GM12873 (cell line): Measurements from ENCODE around the gene CDCA8.

Source experiments
- TF ChIP-seq, protein P1 (sequence below): IDR thresholded peaks from 2 replicates; pipeline ENCODE4 v1.5.1; 2012; ENCODE audit warnings: low read depth, mild to moderate bottlenecking, moderate library complexity, low read length, control low read depth; ENCODE audit not compliant: insufficient read depth; ENCODE audit errors: missing control alignments

The CDCA8 gene

DNA sequence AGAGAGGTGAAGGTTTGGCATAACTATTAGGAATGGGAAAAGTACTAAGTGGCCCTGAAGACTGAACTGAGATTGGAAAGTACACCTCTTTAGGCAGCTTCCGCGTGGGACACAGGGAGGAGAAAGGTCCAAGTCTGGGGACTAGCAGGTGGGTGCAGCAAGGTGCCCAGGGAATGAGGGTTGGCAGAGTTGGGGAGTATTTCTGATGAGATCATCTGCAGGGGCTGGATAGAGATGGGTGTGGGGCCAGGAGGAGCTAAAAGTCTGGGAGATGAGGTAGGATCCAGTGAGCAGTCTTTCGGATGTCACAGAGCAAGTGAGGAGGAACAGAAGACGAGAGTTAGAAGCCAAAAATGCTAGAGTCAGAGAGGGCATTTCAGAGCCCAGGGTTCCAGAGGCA is 36.1 kb downstream of the CDCA8 start:
- TF ChIP-seq, protein P1, sequence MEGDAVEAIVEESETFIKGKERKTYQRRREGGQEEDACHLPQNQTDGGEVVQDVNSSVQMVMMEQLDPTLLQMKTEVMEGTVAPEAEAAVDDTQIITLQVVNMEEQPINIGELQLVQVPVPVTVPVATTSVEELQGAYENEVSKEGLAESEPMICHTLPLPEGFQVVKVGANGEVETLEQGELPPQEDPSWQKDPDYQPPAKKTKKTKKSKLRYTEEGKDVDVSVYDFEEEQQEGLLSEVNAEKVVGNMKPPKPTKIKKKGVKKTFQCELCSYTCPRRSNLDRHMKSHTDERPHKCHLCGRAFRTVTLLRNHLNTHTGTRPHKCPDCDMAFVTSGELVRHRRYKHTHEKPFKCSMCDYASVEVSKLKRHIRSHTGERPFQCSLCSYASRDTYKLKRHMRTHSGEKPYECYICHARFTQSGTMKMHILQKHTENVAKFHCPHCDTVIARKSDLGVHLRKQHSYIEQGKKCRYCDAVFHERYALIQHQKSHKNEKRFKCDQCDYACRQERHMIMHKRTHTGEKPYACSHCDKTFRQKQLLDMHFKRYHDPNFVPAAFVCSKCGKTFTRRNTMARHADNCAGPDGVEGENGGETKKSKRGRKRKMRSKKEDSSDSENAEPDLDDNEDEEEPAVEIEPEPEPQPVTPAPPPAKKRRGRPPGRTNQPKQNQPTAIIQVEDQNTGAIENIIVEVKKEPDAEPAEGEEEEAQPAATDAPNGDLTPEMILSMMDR = no peak

DNA sequence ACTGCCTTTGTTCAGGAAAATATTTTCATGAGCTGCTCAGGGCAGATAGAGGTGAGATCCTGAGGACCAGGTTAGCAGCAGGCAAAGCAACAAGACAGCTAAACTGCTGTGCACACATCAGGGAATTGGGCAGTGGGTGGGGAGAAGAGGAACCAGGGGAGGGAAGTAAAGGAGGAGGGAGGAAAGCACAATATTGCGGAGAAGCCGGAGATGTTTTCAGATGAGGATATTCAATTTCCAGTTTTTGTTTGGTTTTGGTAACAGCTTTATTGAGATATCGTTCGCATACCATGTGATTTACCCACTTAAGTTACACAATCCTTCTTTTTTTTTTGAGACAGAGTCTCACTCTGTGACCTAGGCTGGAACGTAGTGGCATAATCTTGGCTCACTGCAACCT is 38.1 kb downstream of the CDCA8 start:
- TF ChIP-seq, protein P1 = no peak

DNA sequence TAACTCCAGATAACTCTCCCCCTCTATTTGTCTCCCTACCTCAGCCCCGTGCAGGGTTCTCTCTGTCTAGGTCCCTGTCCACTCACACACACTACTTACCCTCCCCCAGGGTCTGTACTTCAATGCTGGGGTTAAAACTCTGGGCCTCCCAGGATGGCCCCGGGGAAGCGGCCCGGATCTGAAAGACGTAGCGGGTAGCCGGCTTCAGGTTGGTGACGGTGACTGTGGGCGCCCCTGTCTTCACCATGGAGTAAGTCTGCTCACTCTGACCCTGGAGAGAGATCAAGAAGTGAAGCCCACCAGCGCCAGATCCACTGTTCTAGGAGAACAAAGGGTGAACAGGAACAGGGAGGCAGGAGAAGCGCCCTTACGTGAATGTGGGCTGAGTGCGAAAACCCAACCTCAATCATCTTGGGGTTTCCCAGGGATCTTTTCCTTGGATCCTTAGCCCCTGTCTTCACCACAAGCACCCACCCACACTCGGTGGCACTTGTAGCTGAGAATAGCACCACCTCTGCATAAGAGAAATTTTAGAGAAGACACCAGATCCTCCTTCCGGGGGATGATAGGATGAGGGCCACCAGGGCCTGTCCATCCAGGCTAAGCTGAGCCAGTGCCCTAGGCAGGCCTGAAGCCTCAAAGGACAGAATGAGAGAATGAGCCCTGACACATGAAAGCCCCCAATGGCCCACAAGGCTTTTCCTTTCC is 39.1 kb downstream of the CDCA8 start:
- TF ChIP-seq, protein P1 = no peak

DNA sequence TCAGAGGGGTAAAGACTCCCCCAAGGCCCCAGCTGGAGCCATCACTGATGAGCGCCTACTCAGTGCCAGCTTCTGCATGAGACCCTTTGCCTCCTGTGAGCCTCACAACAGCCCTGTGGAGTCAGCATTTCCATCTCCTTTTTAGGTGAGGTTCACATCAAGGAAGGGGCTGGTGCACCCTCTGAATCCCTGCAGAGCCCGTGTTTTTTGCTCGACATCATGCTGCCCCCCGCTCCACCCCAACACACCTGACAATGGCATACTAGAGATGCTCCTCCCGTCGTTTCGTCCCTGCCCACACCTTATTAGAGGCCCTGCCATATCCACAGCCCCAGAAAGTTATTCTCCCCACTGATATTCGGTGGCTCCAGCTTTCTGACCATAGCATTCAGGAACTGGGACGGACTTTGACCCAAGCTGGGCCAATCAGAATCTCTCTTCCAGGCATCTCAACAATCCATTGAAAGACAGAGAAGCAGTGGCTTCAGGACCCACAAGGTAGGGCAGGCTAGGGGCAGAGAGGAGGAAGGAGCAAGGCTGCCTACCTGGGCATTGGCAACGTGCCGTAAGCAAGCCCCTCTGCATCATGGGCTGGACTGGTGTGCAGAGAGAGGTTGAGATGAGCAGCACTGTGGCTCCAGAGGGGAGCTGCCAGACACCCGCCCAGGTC is 39.9 kb downstream of the CDCA8 start:
- TF ChIP-seq, protein P1 = no peak

DNA sequence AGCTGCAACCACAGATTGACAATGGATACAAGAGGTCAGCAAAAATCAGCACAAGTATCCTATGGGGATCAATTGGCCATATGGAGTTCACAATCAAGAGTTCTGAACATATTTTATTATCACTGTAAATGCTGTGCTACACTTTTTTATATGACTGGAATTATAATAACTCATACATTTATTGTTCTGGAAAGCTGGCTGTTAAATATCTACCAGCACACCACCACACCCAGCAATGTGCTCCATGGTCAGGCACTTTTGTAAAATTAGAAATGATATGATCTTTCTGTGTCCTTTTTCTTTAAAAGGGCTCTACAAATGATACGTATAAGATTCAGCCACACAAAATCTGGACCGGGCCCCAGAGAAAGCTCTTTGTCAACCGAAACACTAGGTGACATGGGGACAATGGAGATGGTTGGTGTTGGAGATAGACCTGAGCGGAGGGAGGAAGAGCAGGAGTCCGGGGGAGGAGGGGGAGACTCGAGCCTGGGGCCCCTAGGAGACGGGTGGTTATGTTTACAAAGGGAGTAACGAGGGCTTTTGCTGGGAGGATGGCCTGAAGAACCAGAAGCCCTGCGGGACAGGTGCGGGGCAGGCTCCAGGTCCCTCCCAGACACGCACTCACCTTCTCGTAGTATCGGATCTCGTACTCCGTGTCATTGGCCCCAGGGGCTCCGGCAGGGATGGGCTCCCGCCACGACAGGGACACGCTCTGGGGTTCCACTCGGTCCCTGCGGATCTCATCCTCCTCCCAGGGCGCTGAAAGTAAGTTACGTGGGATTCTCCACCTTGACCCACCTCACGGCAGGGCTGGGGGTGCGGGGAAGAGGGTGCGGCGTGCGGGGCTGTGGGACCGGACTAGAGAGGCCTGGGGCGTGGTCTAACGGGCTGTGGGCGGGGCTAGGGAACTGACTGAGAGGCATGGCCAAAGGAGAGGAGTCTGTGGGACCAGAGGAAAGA is 42.6 kb downstream of the CDCA8 start:
- TF ChIP-seq, protein P1 = no peak

DNA sequence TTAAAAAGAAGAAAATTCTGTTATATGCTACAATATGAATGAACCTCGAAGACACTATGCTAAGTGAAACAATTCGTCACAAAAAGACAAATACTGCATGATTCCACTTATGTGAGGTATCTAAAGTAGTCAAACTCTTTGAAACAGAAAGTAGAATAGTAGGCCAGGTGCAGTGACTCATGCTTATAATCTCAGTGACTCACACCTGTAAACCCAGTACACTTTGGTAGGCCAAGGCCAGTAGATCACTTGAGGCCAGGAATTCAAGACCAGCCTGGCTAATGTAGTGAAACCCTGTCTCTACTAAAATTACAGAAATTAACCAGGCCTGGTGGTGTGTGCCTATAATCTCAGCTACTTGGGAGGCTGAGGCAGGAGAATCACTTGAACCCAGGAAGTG is 46.9 kb downstream of the CDCA8 start:
- TF ChIP-seq, protein P1 = no peak

DNA sequence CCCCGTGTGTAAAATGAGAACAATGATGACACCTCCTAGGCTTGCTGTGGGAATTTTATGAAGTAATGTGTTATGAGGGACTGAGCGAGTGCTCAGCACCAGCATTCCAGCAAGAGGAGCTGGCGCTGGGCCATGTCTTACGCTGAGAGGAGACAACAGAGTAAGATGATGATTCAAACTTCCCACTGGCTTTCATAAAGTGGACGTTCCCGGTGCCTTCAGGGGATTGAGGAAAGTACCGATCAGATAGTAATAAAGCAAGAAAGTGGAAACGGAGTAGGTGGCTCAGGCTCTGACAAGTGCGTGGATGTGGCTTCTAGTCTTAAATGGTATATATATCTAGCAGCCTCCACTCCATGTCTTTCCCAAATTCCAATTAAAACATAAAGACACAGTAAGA is 48.8 kb downstream of the CDCA8 start:
- TF ChIP-seq, protein P1 = no peak
